ENCODE results near the gene ALS2CL.

The ALS2CL gene

DNA sequence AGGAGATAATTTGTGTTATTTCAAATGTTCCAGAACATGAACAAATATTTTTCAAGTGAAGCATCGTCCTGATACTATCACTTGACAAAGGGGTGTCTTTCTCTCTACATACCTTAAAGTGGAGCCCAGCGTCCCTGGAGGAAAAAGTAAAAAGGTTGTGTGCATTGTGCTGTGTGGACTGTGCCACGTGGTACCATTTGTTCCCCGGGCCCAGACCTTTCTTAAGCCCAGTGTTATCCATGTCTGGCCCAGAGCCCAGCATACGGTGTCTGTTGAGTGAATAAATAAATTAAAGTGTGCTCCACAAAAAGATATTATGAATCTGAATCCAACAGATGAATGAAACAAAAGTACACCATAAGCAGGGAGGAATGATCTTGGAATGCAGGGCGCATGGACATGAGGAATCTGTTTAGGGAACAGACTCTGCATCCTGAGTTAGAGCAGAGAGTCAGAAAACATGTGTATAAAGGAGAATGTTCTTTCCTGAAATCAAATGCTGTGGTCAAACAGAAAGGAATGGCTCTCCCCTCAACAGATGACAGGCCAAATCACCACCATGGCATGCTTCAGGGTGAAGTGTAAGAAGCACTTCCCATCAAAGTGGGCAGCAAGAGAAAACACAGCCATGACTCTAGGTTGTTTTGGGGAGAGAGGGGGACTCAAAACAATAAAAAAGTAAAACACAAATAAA, 32.3 kb upstream of the ALS2CL start:
- no peak overlapping the region for H3K4me3 ChIP-seq (ENCODE audit: low read depth in 1 of 2, low read length in 1 of 2)
- H3K36me3 ChIP-seq: no peaks in the 10 kb centered on the region
- no peak overlapping the region for H3K27ac ChIP-seq
- peaks cover 29% of the 10 kb centered on the region for H3K27me3 ChIP-seq
- TF ChIP-seq, protein P1, sequence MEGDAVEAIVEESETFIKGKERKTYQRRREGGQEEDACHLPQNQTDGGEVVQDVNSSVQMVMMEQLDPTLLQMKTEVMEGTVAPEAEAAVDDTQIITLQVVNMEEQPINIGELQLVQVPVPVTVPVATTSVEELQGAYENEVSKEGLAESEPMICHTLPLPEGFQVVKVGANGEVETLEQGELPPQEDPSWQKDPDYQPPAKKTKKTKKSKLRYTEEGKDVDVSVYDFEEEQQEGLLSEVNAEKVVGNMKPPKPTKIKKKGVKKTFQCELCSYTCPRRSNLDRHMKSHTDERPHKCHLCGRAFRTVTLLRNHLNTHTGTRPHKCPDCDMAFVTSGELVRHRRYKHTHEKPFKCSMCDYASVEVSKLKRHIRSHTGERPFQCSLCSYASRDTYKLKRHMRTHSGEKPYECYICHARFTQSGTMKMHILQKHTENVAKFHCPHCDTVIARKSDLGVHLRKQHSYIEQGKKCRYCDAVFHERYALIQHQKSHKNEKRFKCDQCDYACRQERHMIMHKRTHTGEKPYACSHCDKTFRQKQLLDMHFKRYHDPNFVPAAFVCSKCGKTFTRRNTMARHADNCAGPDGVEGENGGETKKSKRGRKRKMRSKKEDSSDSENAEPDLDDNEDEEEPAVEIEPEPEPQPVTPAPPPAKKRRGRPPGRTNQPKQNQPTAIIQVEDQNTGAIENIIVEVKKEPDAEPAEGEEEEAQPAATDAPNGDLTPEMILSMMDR (IDR thresholded peaks at IDR 0.05): no peak
- no peaks in the 10 kb centered on the region for H3K9me3 ChIP-seq
- H3K4me1 ChIP-seq (ENCODE audit: control insufficient read depth in 1 of 2, insufficient read depth in 1 of 2, low read depth in 1 of 2, low read length in 1 of 2): no peaks in the 10 kb centered on the region

DNA sequence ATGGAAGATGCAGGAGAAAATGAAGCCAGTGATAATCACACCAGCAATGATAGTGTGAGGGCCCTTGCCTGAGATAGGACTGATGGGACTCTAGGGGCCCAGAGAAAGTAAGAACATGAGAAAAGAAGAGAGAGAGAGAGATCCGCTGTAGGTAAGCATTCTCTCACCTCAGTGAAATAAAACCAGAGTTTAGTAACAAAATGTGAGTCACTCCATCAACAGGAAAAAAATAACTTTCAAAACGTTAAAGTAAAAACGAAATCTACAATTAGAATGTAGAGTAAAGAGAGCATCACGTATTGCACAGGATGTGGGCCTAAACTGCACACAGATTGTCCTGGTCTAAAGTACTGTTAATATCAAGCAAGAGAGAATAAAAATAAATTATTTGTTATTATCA, 30.9 kb upstream of the ALS2CL start:
- peaks cover 24% of the 10 kb centered on the region for H3K27me3 ChIP-seq
- no peak overlapping the region for H3K4me3 ChIP-seq (ENCODE audit: low read depth in 1 of 2, low read length in 1 of 2)
- H3K4me1 ChIP-seq (ENCODE audit: control insufficient read depth in 1 of 2, insufficient read depth in 1 of 2, low read depth in 1 of 2, low read length in 1 of 2): no peaks in the 10 kb centered on the region
- H3K27ac ChIP-seq: no peak overlapping the region
- TF ChIP-seq, protein P1 (IDR thresholded peaks at IDR 0.05): no peak
- H3K36me3 ChIP-seq: no peaks in the 10 kb centered on the region
- H3K9me3 ChIP-seq: no peaks in the 10 kb centered on the region

DNA sequence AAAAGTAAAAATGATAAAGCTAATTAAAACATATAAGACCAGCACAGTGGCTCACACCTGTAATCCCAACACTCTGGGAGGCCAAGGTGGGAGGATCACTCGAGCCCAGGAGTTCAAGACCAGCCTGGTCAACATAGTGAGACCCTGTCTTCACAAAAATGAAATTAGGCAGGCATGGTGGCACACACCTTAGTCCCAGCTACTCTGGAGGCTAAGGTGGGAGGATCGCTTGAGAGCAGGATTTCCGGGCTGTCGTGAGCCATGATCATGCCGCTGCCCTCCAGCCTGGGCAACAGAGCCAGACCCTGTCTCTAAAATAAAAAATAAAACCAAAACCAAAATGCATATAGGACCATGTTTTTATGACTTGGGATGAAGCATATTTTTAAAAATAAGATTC, 29.0 kb upstream of the ALS2CL start:
- H3K9me3 ChIP-seq: no peaks in the 10 kb centered on the region
- TF ChIP-seq, protein P1 (IDR thresholded peaks at IDR 0.05): no peak
- no peaks in the 10 kb centered on the region for H3K36me3 ChIP-seq
- no peak overlapping the region for H3K27ac ChIP-seq
- no peaks in the 10 kb centered on the region for H3K4me1 ChIP-seq (ENCODE audit: control insufficient read depth in 1 of 2, insufficient read depth in 1 of 2, low read depth in 1 of 2, low read length in 1 of 2)
- H3K27me3 ChIP-seq: peaks cover 27% of the 10 kb centered on the region
- no peak overlapping the region for H3K4me3 ChIP-seq (ENCODE audit: low read depth in 1 of 2, low read length in 1 of 2)

DNA sequence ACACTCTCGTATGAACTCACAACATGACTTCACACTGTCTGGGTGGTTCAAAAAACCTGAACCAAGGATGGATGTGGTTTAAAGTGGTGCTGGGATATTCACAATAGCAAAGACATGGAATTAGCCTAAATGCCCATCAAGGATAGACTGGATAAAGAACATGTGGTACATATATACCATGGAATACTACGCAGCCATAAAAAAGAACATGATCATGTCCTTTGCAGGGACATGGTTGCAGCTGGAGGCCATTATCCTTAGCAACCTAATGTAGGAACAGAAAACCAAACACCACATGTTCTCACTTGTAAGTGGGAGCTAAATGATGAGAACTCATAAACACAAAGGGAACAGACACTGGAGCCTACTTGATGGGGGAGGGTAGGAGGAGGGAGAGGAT, 27.5 kb upstream of the ALS2CL start:
- H3K27me3 ChIP-seq: peaks cover 27% of the 10 kb centered on the region
- TF ChIP-seq, protein P1 (IDR thresholded peaks at IDR 0.05): no peak
- no peak overlapping the region for H3K27ac ChIP-seq
- no peaks in the 10 kb centered on the region for H3K36me3 ChIP-seq
- no peaks in the 10 kb centered on the region for H3K9me3 ChIP-seq
- no peak overlapping the region for H3K4me3 ChIP-seq (ENCODE audit: low read depth in 1 of 2, low read length in 1 of 2)
- H3K4me1 ChIP-seq (ENCODE audit: control insufficient read depth in 1 of 2, insufficient read depth in 1 of 2, low read depth in 1 of 2, low read length in 1 of 2): no peaks in the 10 kb centered on the region

DNA sequence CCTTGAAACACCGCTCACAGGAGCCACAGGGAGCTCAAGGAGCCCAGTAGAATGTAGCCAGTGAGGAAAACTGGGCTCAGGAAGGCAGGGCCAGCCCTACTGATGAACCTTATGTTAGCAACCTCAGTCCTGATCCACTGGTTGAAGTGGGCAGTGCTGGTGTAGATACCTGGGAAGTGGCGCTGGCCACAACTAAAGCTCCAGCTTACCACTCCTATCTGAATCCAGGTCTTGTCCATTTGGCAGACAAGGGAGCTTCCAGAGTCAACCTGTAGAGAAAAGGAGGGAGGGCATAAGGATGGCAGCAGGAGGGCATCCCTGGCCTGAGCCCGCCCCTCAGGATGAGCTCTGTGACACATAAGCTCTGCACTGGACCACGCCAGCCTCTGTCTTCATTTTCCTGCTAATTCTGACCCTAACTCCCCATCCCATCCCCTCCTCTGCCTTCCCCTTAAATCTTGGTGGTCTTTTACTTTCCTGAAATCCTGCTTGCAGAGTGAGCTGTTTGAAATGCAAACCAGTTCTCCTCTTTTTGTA, 26.3 kb upstream of the ALS2CL start:
- H3K27me3 ChIP-seq: peaks cover 21% of the 10 kb centered on the region
- no peaks in the 10 kb centered on the region for H3K36me3 ChIP-seq
- no peaks in the 10 kb centered on the region for H3K9me3 ChIP-seq
- H3K27ac ChIP-seq: no peak overlapping the region
- TF ChIP-seq, protein P1 (IDR thresholded peaks at IDR 0.05): no peak
- H3K4me1 ChIP-seq (ENCODE audit: control insufficient read depth in 1 of 2, insufficient read depth in 1 of 2, low read depth in 1 of 2, low read length in 1 of 2): no peaks in the 10 kb centered on the region
- H3K4me3 ChIP-seq (ENCODE audit: low read depth in 1 of 2, low read length in 1 of 2): no peak overlapping the region
